ENCODE measurements around the gene ZNF69. TPM values are rescaled to one million over a fixed set of nuclear protein-coding genes. Genes with fewer than 3 reads are reported as not detected.
"Not testable (repeated sequence)": the region's sequence is repeated elsewhere in the genome, so short reads cannot be mapped to it uniquely, and the experiment has no call there.

ZNF69 gene
- total RNA-seq, 1 experiment from 2014 or later = 9.5 TPM

GRCh38 chr19:11873762-11874161, 13.8 kb upstream of the ZNF69 start:
- ATAC-seq (no peak), DNase-seq (ENCODE audit: low read depth, low spot score) (no peak)
- Histone ChIP-seq H3K27me3 (ENCODE audit: control insufficient read depth, insufficient read depth, low read length) (no peaks in the 10 kb centered on the region), H3K27ac (ENCODE audit: low read length) (no peak overlapping the region), H3K4me3 (ENCODE audit: low read depth in 2 of 2, low read length in 2 of 2) (no peak overlapping the region), H3K9me3 (ENCODE audit: control insufficient read depth, insufficient read depth, low read depth, low read length) (peaks cover 5% of the 10 kb centered on the region; the same call in 1 of the 2 replicates), H3K4me1 (ENCODE audit: control insufficient read depth, insufficient read depth, low read length) (no peaks in the 10 kb centered on the region), H3K36me3 (ENCODE audit: control insufficient read depth, insufficient read depth, low read length) (no peaks in the 10 kb centered on the region)
- CTCF ChIA-PET = no interaction called here
- BruUV-seq (replicated peaks) = no TSS peak
- intact Hi-C loops (cut with micrococcal nuclease; ENCODE audit: unreplicated experiment) = no loop called here
- in situ Hi-C loops (cut with HindIII; ENCODE audit: low pct_unique_long_range_greater_than_20kb, low sequenced_read_pairs) = no loop called here
- TF ChIP-seq, protein P1, sequence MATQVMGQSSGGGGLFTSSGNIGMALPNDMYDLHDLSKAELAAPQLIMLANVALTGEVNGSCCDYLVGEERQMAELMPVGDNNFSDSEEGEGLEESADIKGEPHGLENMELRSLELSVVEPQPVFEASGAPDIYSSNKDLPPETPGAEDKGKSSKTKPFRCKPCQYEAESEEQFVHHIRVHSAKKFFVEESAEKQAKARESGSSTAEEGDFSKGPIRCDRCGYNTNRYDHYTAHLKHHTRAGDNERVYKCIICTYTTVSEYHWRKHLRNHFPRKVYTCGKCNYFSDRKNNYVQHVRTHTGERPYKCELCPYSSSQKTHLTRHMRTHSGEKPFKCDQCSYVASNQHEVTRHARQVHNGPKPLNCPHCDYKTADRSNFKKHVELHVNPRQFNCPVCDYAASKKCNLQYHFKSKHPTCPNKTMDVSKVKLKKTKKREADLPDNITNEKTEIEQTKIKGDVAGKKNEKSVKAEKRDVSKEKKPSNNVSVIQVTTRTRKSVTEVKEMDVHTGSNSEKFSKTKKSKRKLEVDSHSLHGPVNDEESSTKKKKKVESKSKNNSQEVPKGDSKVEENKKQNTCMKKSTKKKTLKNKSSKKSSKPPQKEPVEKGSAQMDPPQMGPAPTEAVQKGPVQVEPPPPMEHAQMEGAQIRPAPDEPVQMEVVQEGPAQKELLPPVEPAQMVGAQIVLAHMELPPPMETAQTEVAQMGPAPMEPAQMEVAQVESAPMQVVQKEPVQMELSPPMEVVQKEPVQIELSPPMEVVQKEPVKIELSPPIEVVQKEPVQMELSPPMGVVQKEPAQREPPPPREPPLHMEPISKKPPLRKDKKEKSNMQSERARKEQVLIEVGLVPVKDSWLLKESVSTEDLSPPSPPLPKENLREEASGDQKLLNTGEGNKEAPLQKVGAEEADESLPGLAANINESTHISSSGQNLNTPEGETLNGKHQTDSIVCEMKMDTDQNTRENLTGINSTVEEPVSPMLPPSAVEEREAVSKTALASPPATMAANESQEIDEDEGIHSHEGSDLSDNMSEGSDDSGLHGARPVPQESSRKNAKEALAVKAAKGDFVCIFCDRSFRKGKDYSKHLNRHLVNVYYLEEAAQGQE (IDR thresholded peaks at IDR 0.05; ENCODE audit: insufficient read depth in 1 of 2, low read depth in 2 of 2, low read length in 1 of 2) = no peak
- TF ChIP-seq, protein P2, sequence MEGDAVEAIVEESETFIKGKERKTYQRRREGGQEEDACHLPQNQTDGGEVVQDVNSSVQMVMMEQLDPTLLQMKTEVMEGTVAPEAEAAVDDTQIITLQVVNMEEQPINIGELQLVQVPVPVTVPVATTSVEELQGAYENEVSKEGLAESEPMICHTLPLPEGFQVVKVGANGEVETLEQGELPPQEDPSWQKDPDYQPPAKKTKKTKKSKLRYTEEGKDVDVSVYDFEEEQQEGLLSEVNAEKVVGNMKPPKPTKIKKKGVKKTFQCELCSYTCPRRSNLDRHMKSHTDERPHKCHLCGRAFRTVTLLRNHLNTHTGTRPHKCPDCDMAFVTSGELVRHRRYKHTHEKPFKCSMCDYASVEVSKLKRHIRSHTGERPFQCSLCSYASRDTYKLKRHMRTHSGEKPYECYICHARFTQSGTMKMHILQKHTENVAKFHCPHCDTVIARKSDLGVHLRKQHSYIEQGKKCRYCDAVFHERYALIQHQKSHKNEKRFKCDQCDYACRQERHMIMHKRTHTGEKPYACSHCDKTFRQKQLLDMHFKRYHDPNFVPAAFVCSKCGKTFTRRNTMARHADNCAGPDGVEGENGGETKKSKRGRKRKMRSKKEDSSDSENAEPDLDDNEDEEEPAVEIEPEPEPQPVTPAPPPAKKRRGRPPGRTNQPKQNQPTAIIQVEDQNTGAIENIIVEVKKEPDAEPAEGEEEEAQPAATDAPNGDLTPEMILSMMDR (IDR thresholded peaks at IDR 0.05) = no peak
- TF ChIP-seq TCF7L2 (IDR thresholded peaks at IDR 0.05; ENCODE audit: low read depth, low read length) (no peak), POLR2AphosphoS5 (IDR thresholded peaks at IDR 0.05; ENCODE audit: low read depth, low read length) (no peak), SIN3A (IDR thresholded peaks at IDR 0.05; ENCODE audit: borderline replicate concordance, insufficient read depth, low read depth, low read length) (no peak)
- POLR2A ChIA-PET = no interaction called here

DNA sequence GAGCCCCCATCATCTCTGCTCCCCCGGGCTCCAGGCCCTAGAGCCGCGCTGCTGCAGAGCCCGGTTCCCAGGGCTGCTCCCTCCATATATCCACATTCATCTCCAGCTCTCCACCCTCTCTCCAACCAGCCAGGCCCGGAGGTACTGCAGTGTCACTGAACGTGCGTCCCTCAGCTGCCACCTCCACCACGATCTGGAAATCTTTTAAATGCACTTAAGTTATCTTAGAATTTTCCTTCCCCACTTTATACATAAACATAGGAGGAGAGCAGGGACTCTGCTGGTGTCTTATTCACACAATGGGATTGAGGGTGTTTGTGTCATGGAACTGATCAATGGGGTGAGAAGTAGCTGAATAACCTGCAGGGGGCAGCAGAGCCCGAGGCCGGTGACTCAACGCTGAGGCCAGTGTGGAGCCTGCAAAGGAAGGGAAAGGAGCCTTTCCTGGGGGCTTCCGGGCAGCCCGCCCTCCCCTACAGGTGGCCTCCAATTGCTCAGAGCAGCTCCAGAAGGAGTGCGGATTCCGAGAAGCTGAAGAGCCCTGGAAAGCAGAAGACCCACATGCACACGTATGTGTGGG, 7.8 kb upstream of the ZNF69 start:
- BruUV-seq (replicated peaks); POLR2A ChIA-PET; H3K4me1 ChIP-seq (ENCODE audit: control insufficient read depth, insufficient read depth, low read length); intact Hi-C loops (cut with micrococcal nuclease; ENCODE audit: unreplicated experiment); CTCF ChIA-PET; H3K9me3 ChIP-seq (ENCODE audit: control insufficient read depth, insufficient read depth, low read depth, low read length); H3K27me3 ChIP-seq (ENCODE audit: control insufficient read depth, insufficient read depth, low read length); H3K27ac ChIP-seq (ENCODE audit: low read length); ATAC-seq; in situ Hi-C loops (cut with HindIII; ENCODE audit: low pct_unique_long_range_greater_than_20kb, low sequenced_read_pairs); DNase-seq (ENCODE audit: low read depth, low spot score); H3K4me3 ChIP-seq (ENCODE audit: low read depth in 2 of 2, low read length in 2 of 2); H3K36me3 ChIP-seq (ENCODE audit: control insufficient read depth, insufficient read depth, low read length): not testable (repeated sequence)

DNA sequence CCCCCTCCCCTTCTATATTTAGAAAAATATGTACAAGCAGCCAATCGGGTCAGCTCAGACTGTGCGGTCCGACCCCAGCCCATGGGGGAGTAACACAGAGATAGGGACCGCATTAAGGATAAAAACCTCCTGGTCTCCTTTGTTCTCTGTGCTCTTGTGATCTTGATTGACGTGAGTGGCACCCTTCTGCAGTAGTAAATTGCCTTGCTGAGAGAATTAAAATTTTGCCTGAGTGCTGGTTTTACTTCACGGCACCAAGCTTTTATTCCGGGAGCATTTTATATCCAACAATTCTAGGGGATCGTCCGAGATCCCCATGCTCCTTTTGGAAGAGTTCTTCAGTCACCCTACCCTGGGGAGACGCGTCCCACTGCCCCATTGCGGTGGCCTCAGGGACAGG, 7.0 kb upstream of the ZNF69 start:
- in situ Hi-C loops (cut with HindIII; ENCODE audit: low pct_unique_long_range_greater_than_20kb, low sequenced_read_pairs) (no loop called here), intact Hi-C loops (cut with micrococcal nuclease; ENCODE audit: unreplicated experiment) (no loop called here)
- Histone ChIP-seq H3K4me1 (ENCODE audit: control insufficient read depth, insufficient read depth, low read length) (no peaks in the 10 kb centered on the region), H3K4me3 (ENCODE audit: low read depth in 2 of 2, low read length in 2 of 2) (no peak overlapping the region), H3K27ac (ENCODE audit: low read length) (no peak overlapping the region), H3K9me3 (ENCODE audit: control insufficient read depth, insufficient read depth, low read depth, low read length) (no peaks in the 10 kb centered on the region), H3K27me3 (ENCODE audit: control insufficient read depth, insufficient read depth, low read length) (no peaks in the 10 kb centered on the region), H3K36me3 (ENCODE audit: control insufficient read depth, insufficient read depth, low read length) (no peaks in the 10 kb centered on the region)
- DNase-seq (ENCODE audit: low read depth, low spot score) (no peak), ATAC-seq (no peak)
- no TSS peak for BruUV-seq (replicated peaks)
- TF ChIP-seq, protein P1 (IDR thresholded peaks at IDR 0.05; ENCODE audit: insufficient read depth in 1 of 2, low read depth in 2 of 2, low read length in 1 of 2) = no peak
- TF ChIP-seq POLR2AphosphoS5 (IDR thresholded peaks at IDR 0.05; ENCODE audit: low read depth, low read length) (no peak), TCF7L2 (IDR thresholded peaks at IDR 0.05; ENCODE audit: low read depth, low read length) (no peak), SIN3A (IDR thresholded peaks at IDR 0.05; ENCODE audit: borderline replicate concordance, insufficient read depth, low read depth, low read length) (no peak)
- TF ChIP-seq, protein P2 (IDR thresholded peaks at IDR 0.05) = no peak
- ChIA-PET POLR2A (no interaction called here), CTCF (no interaction called here)

Measured in Panc1 (cell line).